Femur (tissue), 1 donor: Measurements from ENCODE around the gene PCK1.

Source experiments
- DNase-seq: peaks from one replicate; pipeline ENCODE4 v3.0.0-alpha.2; 2017

The PCK1 gene

DNA sequence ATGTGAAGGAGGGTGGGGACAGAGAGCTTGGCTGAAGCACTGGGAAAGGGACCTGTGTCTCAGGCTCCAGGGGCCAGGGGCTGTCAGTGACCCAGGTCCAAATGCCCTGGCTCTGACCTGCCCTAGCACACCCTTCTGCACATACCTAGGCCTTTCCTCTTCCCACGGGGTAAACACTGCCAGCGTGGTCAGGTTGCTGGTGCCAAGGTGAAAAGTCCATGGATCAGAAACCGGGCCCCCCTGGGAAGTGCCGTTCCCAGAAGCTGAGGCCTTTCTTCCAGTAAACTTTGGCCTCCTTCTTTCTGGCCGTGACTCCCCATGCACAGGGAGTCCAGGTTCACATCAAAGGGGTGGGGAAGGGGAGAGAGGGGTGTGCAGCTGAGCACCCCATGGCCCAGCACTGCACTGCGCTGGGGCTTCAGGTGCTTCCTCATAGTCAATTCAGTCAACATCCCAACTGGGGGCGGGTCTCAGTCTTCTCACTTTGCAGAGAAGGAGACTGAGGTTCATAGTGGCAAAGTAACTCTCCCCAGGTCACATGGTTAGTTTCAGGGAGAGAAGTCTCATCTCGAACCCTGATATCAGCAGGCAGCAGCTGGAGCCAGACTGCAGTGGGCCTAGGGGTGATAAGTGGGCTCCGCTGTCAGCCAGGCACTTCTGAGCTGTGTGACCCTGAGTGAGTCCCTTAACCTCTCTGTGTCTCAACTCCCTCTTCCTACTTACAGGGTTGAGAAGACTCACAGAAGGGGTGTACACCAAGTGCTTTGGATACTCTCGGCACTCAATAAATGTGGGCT is 17.0 kb downstream of the PCK1 start:
- DNase-seq, result no peak

DNA sequence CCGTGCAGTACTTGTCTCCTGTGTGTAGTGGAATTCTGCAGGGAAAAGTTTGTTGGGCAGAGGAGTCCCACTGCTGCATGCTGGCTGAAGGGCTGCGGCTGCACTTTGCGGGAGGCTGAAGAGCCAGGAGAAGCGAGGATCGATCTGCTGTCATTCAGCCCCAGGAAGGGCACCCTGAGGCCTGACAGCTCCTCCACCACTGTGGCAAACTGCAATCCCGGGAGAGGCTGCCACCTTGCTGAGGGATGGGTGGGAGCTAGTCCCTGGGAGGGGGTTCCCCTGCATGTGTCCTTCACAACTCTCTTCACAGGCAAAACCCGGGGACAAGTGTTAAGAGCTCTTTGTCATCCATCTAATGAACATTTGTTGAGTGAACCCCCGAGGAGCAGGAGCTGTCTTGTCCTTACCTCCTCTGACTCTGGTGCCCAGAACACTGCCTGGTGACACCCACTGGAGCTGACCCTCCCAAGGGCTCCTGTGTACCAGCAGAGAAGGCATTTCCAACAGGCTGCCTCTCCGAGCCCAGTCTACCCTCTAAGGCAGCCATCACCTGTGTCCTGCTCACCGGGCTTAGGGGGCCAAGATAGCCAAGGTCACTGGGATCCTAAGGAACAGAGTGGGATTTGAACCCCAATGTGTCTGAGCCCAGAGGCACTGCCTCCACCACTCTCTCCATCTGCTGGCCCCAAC is 17.7 kb downstream of the PCK1 start:
- DNase-seq, result no peak

DNA sequence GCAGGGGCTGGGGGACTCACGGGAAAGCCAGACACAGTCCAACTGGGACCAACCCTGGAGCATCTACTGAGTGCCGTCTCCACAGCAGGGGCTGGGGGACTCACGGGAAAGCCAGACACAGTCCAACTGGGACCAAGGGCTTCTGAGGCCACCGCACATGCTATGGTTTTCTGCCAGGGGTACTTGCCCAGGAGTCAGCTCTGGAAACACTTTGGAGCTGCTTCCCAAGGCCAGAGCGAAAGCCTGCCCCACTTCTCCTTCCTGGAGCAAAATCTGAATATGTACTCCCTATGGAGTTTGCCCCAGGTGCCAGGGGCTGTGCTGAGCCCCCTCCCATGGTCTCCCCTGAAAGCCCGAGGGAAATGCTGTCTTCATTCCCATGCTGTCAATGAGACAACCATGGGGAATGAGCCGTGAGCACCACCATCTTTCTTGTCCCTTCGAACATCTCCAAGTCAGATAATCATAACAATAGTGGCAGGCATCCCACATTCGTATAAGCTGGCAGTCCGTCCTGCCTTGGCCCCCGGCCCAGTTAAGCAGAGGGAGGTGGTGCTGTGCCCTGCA is 18.5 kb downstream of the PCK1 start:
- no peak for DNase-seq

DNA sequence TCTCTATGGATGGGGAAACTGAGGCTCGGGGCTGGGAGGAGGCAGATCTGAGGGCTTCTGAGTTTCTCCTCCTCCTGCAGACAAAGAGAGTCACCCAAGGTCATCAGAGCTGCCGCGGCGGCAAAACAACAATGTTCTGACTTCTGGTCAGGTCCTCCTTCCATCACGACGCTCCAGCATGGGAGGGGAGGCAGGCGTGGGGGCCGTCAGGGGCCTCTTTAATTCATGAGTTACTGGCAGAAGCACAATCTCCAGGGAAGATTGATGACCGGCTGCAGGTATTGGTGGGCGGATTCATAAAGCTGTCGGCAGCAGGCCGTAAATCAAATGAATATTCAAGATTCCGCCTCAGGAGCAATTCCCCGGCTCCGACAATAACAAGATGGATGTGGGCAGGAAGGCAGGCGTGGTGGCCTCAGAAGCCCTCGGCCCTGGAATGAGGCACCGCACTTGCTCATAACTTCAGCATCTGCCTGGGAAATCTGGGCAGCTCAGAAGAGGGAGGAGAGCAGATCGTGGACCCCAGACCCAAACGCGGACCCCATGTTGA is 19.1 kb downstream of the PCK1 start:
- no peak for DNase-seq

DNA sequence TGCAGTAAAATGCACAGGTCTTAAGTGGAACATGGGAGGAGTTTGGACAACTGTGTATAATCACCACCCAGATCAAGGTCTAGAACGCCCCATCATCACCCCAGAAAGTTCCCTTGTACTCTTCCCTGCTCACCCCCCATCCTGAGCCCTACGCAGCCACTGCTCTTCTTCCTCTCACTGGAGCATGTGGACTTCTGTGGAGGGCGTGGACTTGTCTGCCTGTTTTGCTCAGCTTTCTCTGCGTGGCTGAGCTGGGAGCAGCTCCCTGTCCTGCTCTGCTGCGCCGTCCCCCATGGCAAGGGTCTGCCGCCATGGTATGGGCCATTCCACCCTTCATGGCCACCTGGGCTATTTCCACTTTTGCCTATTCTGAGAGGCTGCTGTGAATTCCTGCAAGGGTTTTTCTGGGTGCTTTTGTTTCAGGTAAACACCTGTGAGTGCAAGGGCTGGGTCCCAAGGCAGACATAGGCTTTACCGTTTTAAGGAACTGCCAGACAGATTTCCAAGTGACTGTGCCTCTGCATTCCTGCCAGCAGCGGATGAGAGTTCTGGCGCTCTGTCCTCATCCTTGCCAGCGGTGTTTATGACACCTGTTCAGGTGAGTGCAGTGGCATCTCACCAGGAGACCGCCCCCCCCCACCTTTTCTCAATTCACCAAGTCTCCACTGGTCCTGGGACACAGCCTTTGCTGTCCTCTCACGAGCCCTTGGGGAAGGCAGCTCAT is 19.7 kb downstream of the PCK1 start:
- DNase-seq, result no peak

DNA sequence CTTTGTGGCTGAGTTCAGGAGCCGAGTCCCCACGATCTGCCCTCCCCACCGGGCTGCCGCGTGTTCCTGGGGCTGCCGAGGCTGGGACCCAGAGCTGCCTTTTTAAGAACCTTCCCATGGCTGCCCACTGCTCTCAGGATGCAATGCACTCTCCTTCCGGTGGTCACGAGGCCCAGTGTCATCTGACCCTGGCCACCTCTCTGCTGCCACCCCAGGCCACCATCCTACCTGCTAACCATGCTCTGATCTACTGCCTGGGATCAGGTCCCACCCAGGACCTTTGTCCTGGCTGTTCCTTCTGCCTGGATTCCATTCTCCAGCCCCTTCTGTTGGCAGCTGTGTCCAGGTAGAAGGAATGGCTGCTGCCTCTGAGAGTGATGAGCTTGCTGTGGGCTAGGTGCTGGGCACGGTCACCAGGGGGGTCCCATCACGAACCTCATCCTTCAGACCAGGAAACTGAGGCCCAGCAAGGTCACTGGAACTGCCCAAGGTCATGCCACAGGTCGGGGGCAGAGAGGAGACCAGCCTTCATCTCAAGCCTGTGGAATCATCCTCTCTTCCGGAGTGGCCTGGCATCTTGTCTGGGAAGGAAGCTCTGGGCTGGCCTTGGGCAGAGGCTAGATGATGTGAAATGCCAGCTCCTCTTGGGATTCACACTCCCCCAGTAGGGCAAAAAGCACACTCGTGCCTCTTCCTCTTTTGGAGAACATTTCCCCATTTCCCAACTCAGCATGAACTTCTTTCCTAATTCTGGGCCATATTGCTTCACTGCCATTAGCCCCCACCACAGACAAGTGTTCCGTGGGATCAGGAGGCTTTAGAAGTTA is 20.5 kb downstream of the PCK1 start:
- no peak for DNase-seq

DNA sequence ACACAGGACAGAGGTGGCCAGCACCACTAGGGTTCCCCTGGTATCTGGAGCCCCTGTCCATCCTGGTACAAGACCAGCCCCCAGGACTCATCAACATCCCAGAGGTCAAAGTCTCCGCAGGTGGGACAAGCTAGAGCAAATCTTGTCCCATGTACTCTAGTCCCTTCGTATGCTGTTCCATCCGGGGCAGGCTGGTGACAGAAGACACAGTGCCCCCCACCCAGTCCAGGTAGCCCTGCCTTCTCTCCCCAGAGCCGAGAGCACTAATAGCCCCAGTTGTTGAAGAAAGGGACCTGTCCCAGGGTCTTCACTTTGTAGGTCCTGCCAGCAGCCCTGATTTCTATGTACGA is 21.1 kb downstream of the PCK1 start:
- no peak for DNase-seq

DNA sequence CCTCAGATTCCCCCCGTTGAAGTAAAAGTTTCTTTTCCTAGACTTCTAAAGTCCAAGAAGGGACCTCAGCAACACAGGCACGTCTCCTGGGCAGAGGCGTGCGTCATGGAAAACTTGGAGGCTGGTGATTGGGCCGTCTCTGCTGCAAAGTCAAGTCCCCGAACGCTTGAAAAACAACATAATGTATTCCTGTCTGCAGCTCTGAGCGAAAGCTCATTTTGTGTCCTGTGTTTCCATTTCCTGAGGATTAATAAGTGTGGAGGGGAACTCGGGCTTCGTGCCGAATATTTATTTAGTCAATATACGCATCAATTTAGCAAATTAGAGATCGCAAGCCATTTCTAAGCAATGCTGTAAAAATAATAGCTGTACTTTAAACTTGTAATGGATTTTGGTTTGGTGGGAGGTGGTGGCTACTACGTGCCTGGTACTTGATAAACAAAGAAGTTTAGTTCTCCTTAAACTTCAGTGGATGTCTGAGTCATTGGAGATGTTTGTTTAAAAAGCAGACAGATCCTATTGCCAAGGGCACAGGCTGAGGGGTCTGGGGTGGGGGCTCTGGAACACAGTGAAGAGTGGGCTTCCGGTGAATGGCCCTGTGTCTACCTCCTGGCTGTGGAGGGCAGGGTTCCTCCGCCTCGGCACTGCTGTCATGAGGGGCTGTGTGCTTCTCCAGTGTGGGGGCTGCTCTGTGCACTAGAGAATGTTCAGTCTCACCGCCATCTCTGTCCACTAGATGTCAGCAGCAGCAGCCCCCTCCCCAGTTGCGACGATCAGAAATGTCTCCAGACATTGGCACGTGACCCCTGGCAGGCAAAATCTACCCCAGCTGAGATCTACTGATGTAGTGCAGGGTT is 21.8 kb downstream of the PCK1 start:
- peak; percentile 89 for DNase-seq

DNA sequence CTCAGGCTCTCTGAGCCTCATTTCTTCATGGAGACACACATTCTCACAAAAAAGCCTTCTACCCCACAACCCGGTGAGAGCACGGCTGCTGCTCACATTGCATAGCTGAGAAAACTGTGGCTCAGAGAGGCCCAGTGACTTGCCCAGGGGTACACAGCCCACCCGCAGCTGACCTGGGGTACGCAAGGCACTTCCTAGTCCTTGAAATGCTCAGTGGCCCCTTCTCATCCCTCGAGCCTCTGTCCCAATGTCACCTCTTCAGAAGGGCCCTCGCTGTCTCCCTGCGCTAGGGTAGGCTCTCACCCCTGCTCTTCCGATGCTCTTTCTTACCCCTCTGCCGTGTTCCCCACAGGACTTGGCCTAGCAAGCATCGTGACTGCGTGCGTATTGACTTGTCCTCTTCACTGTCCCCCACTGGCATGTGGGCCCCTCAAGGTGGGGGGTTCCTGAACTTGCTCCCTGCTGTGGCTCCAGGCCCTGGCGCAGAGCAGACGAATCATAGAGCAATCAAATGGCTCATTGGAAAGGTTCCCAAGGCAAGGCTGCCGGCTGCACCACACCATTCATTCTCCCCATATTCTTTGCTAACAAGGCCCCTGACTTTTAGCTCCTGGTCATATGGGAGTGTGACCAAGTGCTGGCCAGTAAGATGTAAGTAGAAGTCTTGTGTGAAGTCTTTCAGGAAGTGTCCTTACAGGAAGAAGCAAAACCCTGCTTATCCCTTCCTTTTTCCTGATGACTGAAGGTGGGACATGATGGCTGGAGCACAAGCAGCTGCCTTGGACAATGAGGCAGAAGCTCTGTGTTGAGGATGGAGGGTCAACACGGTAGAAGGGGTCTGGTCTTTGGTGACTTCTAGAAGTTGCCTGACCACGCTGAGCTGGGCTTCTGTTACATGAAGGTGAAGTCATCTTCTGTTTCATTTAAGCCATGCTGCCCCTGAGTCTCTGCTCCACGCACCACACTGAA is 22.7 kb downstream of the PCK1 start:
- no peak for DNase-seq

DNA sequence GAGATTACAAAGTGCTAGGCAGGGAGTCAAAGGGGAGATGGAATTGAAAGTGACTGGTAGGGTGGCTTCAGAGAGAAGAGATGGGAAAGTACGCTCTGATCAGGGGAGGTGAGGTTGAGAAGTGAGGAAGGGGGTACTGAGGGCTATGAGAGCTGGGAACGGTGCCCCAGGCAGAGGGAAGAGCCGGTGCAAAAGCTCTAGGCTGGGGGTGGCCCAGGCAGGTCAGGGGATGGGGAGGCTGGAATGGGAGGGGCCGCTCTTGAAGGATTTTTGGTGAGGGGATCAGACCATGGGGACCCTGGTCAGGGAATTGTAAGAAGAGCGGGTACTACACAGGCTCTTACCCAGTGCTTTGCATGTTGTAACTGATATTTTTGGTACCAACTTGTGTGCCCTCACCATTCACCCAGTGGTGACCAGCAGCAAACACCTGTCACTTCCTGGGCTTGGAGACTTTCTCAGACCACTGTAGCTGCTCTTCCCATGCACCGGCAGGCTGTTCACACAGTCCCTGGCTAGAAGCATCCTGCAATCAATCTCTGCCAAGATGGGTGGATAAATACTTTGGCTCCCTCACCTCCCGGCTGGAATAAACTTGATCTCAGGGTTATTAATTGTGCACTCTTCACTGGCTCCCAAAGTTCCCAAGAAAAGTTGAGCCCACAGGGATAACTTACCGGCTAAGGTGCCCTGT is 24.0 kb downstream of the PCK1 start:
- DNase-seq, result no peak

DNA sequence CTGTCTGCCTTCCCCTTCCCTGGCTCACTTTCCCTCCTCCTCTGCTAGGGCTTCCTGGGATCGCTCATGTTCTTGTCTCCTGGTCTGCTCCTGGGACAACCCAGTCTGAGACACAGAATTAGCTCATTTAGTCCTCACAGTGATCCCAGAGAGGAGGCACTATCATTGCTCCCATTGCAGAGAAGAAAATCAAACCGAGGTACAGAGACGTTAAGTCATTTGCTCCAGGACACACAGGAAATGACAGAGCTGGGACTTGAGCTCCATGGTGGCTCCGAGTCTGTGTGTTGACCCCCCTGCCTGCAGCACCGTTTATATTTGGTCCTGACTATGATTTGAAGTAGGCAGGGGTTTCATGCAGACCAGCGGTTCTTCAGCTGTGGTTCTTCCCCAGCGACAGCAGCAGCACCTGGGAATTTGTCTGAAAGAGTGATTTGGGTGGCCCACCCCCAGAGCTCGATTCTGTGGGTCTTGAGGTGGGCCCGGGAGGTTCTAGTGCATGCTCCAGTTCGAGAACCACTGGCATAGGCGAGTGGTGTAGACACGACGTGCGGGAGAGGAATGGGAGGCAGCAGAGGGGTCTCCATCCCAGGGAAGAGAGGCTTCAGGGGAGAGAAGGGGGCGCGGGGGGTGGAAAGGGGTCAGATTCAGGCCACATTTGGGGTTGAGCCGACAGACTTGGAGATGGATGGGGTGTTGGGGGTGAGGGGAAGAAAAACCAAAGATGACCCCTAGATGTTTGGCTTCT is 24.7 kb downstream of the PCK1 start:
- DNase-seq, result no peak

DNA sequence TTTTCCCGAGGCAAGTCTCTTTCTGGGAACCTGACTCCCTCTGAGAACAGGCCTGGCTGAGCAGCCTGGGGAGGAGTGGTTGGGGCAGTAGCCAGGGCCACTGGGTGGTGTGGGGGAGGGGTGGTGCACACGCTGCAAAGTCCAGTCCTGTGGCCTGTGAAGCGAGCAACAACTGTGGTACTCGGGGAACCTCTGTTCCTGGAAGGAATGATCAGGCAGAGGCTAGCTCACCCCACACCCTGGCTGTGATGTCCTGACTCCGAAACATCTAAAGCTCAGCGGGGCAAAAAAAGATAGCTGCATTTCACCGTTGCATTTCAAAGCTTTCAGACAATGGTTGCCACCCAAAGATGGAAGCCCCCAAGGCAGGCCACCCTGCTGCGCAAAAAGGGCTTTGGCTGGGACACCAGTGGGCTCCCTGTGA is 25.5 kb downstream of the PCK1 start:
- no peak for DNase-seq

DNA sequence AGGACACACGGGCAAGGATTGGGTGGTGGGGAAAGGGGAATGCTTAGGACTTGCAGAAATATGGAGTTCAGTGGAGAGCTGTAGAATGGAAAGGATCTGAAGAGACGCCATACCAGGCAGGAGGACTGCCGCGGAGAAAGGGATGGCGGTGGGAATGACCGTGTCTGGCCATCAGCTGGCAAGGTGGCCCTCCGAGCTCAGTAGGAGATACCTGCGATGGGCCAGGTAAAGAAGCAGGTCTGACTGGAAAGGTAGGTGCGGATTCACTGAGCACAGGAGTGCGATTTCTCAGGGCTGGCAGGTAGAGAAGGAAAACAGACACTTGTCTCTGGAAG is 26.0 kb downstream of the PCK1 start:
- no peak for DNase-seq

DNA sequence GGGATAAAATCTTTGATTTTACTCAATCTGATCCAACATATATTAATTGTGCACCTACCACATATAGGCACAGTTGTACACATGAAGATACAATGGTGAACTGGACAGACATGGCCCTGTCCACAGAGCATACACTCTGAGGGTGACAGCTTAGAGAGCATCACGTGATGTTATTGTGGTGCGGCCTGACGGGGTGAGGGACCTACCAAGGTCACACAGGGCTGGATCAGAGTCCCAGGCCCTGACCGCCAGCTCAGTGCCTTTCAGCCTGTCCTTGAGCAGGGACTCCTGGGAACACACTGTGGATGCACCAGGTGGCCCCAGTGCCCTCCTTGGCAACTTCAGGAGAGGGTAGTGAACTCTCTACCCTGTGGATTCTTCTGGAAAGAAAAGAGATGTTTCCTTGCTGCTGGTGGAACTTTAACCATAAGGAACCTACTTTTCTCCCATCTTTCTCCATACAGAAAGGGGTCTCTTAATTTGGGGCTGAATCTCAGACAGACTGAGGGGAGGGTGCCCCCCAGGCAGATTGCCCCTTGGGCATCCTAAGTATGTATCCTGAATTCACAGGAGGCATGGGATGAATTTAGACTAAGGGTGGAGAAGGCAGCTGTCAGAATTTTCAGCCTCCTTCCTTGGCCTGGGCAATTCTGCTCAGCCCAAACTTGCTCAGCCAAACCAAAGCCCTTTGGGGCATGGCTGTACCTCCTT is 26.5 kb downstream of the PCK1 start:
- no peak for DNase-seq

DNA sequence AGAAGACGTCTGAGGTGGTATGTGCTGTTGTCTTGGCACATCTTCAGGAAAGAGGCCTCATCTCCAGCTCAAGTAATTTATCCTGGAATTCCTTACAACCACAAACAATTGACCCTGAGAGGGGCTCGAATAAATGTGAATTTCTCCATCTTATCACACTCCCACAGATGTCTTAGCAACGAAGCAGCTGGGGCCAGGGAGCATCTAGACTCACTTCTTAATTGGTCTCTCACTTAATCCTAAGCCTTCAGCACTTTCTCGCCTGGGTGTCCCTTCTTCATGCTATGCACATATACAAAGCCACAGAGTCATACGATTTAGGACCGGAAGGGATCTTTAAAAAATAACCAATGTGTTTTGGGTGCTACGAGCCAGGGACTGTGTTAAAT is 27.1 kb downstream of the PCK1 start:
- DNase-seq, result no peak

DNA sequence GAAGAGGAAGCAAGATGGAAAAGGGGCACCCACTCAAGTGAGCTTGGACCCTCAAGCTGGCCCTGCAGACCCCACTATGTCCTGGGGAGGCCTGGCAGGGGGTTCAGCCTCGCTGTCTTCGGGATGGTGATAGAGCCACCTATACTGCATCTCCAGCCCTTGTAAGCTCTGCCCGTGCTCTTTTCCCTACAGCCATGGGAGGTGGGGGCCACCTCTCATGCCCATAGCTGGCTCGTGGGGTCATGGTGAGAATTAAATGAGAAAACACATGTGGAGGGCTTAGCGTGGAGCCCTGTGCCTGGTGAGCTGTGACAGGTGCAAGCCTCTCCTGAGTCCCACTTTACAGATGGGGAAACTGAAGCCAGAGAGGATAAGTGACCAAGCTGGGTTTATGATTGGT is 27.7 kb downstream of the PCK1 start:
- no peak for DNase-seq

DNA sequence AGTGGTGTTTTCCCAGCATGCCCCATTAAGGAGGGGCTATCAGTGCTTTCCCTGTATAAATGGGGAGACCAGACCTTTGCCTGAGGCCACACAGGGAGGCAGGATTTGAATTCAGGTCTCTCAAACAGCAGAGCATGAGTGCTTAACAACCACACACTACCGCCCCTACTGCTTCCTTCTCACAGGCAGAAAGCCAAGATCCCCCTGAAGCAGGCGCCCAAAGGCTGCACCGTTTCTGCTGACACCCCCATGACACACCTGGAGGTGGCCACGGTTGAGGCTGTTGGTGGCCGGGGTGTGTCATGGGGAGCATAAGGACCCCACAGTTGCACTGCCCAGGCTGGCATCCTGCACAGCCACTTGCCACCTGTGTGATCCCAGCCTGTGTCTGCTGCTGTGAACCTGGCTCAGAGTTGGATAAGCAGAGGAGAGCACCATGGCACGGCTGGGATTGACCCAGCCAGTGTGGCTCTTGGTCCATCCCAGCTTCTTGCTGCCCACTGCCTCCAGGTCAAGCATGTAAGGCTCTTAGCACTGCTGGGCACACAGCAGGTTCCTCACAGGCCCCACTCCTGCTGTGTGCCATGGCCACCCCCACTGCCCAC is 28.3 kb downstream of the PCK1 start:
- no peak for DNase-seq
